Regular cardiac myocyte (primary cell): ENCODE measurements around the gene MTFR1L. TPM values are rescaled to one million over a fixed set of nuclear protein-coding genes. Genes with fewer than 3 reads are reported as not detected.

ENCODE experiments used
- total RNA-seq: library from RNA; depleted of rRNA; stranded (reverse); fragments of >200 nt; gene quantifications from 2 replicates; pipeline ENCODE4 v1.2.3, GENCODE V29; 2014

The MTFR1L gene
- 35.0 and 39.9 TPM in 2 replicates for total RNA-seq

GRCh38 chr1:25819491-25820246 is at the start of gene MTFR1L:
MTFR1L (plus strand) TSS chr1:25819954; CDS start chr1:25823105, 3,151 bp downstream.

GRCh38 chr1:25799935-25800702 is 19.6 kb upstream of the MTFR1L start, which contains the start of gene SELENON:
SELENON (plus strand) TSS chr1:25800193; CDS start chr1:25800231, 38 bp downstream.

GRCh38 chr1:25858906-25859789 is 39.4 kb downstream of the MTFR1L start, which contains the start of gene AUNIP:
AUNIP (minus strand) TSS chr1:25859457; CDS start chr1:25859357, 100 bp downstream.

GRCh38 chr1:25875154-25875855 is 55.6 kb downstream of the MTFR1L start, which contains the start of gene PAQR7:
PAQR7 (minus strand) TSS chr1:25875708; CDS start chr1:25863839, 11,869 bp downstream.

Other genes starting within 250 kb of the MTFR1L start
- 0.38 and 6.5 TPM in 2 replicates for gene MAN1C1, start 203.2 kb upstream of the MTFR1L start, total RNA-seq
- 10.0 and 11.8 TPM in 2 replicates for gene SELENON, start 19.8 kb upstream of the MTFR1L start, total RNA-seq
- gene AUNIP, start 39.5 kb downstream of the MTFR1L start, total RNA-seq: 0.56 and 5.6 TPM in 2 replicates
- gene PAQR7, start 55.8 kb downstream of the MTFR1L start, total RNA-seq: 9.8 and 13.2 TPM in 2 replicates
- 21.4 and 123 TPM in 2 replicates for gene STMN1, start 86.5 kb downstream of the MTFR1L start, total RNA-seq
- gene PAFAH2, start 178.1 kb downstream of the MTFR1L start, total RNA-seq: 9.0 and 11.1 TPM in 2 replicates
- 0.56 and 0.58 TPM in 2 replicates for gene EXTL1, start 201.8 kb downstream of the MTFR1L start, total RNA-seq
- not detected in 2 replicates for gene SLC30A2, start 226.2 kb downstream of the MTFR1L start, total RNA-seq
- under 0.01 TPM in 1 of 2 replicates, not detected in the other for gene TRIM63, start 247.7 kb downstream of the MTFR1L start, total RNA-seq